GM18868 (cell line): ENCODE data around the gene COL1A2.

Experiments
- ATAC-seq: cut with Tn5 transposase; IDR thresholded peaks from one replicate; pipeline ENCODE4 v1.9.1; 2021; ENCODE audit warnings: mild to moderate bottlenecking, moderate library complexity; ENCODE audit not compliant: unreplicated experiment

COL1A2 gene

GRCh38 chr7:94394437-94395140 lies at the start of gene COL1A2:
COL1A2 (plus strand) TSS chr7:94394895; CDS start chr7:94395032, 137 bp downstream.
- ATAC-seq = no peak

GRCh38 chr7:94345907-94346306 lies 48.8 kb upstream of the COL1A2 start:
- ATAC-seq = no peak

- no peak for ATAC-seq
These were observed 46.6 kb upstream of the COL1A2 start for GRCh38 chr7:94348142-94348541.

GRCh38 chr7:94350734-94351133 lies 44.0 kb upstream of the COL1A2 start:
- no peak for ATAC-seq

GRCh38 chr7:94351703-94352102 lies 43.0 kb upstream of the COL1A2 start:
- no peak for ATAC-seq

GRCh38 chr7:94352887-94353286 lies 41.8 kb upstream of the COL1A2 start:
- ATAC-seq = peak; percentile 52

- ATAC-seq = no peak
These were observed 39.7 kb upstream of the COL1A2 start for GRCh38 chr7:94354953-94355352.

GRCh38 chr7:94355454-94355853 lies 39.2 kb upstream of the COL1A2 start:
- ATAC-seq = no peak

GRCh38 chr7:94357076-94357475 lies 37.6 kb upstream of the COL1A2 start:
- no peak for ATAC-seq

GRCh38 chr7:94360926-94361325 lies 33.8 kb upstream of the COL1A2 start:
- ATAC-seq = no peak

GRCh38 chr7:94362276-94362675 lies 32.4 kb upstream of the COL1A2 start:
- no peak for ATAC-seq

- no peak for ATAC-seq
These were observed 29.9 kb upstream of the COL1A2 start for GRCh38 chr7:94364816-94365215.

- no peak for ATAC-seq
These were observed 28.5 kb upstream of the COL1A2 start for GRCh38 chr7:94366163-94366562.

- no peak for ATAC-seq
These were observed 27.9 kb upstream of the COL1A2 start for GRCh38 chr7:94366832-94367231.

- no peak for ATAC-seq
These were observed 26.7 kb upstream of the COL1A2 start for GRCh38 chr7:94367949-94368348.

GRCh38 chr7:94368371-94368791 lies 26.3 kb upstream of the COL1A2 start:
- ATAC-seq = no peak

- ATAC-seq = no peak
These were observed 20.5 kb upstream of the COL1A2 start for GRCh38 chr7:94374231-94374630.

- no peak for ATAC-seq
These were observed 19.8 kb upstream of the COL1A2 start for GRCh38 chr7:94374721-94375566.

GRCh38 chr7:94375691-94376090 lies 19.0 kb upstream of the COL1A2 start:
- ATAC-seq = no peak

- no peak for ATAC-seq
These were observed 18.4 kb upstream of the COL1A2 start for GRCh38 chr7:94376281-94376680.

- ATAC-seq = no peak
These were observed 16.3 kb upstream of the COL1A2 start for GRCh38 chr7:94378356-94378755.

GRCh38 chr7:94380264-94380663 lies 14.4 kb upstream of the COL1A2 start:
- no peak for ATAC-seq
